ENCODE data around the gene CPN2. TPM values are rescaled to one million over a fixed set of nuclear protein-coding genes. Genes with fewer than 3 reads are reported as not detected.

The CPN2 gene
- total RNA-seq, result not detected in 2 replicates

GRCh38 chr3:194351080-194351672 lies at the start of gene CPN2:
TSS of gene CPN2 (minus strand) at chr3:194351328. CDS start at chr3:194342702, 8,626 bp downstream.

GRCh38 chr3:194399166-194399565 lies 48.0 kb upstream of the CPN2 start, which contains the start of gene GP5:
TSS of gene GP5 (minus strand) at chr3:194399266. CDS start at chr3:194398282, 984 bp downstream.

GRCh38 chr3:194369522-194370279 lies 18.6 kb upstream of the CPN2 start, which contains the start of gene LRRC15:
TSS of gene LRRC15 (minus strand) at chr3:194369743. CDS start at chr3:194361043, 8,700 bp downstream.

Other genes with a start within 250 kb of the CPN2 start
- not detected in 2 replicates for gene HES1, start 215.2 kb downstream of the CPN2 start, total RNA-seq
- not detected in 2 replicates for gene LRRC15, start 18.4 kb upstream of the CPN2 start, total RNA-seq
- gene GP5, start 47.9 kb upstream of the CPN2 start, total RNA-seq, result under 0.01 TPM in 1 of 2 replicates, not detected in the other
- gene ATP13A3, start 135.7 kb upstream of the CPN2 start, total RNA-seq, result 51.6 and 56.8 TPM in 2 replicates

Measured in bronchus fibroblast of lung (primary cell).